H9 (cell line): ENCODE data around the gene MAP2K3. TPM values are rescaled to one million over a fixed set of nuclear protein-coding genes. Genes with fewer than 3 reads are reported as not detected.

Experiments used
- DNase-seq: peaks from one replicate; pipeline ENCODE4 v3.0.0-alpha.2; 2017
- H2AFZ ChIP-seq: one replicate; pipeline ENCODE4 v1.6.1; 2013; ENCODE audit warnings: mild to moderate bottlenecking, low read length, control low read depth, moderate library complexity
- H2AK5ac ChIP-seq: 2 replicates; pipeline ENCODE4 v1.6.1; 2013; ENCODE audit warnings: low read length, control low read depth, mixed read lengths; ENCODE audit not compliant: insufficient read length
- H2BK120ac ChIP-seq: one replicate; pipeline ENCODE4 v1.6.1; 2013; ENCODE audit warnings: low read depth, mild to moderate bottlenecking, low read length, control low read depth, inconsistent platforms; ENCODE audit not compliant: poor library complexity, severe bottlenecking
- H2BK12ac ChIP-seq: 2 replicates; pipeline ENCODE4 v1.6.1; 2013; ENCODE audit warnings: low read length, control low read depth, mixed read lengths, low read depth; ENCODE audit not compliant: insufficient read length
- H2BK15ac ChIP-seq: 2 replicates; pipeline ENCODE4 v1.6.1; 2013; ENCODE audit warnings: low read depth, low read length, control low read depth
- H2BK20ac ChIP-seq: one replicate; pipeline ENCODE4 v1.6.1; 2013; ENCODE audit warnings: low read depth, mild to moderate bottlenecking, low read length, control low read depth, inconsistent platforms; ENCODE audit not compliant: poor library complexity, severe bottlenecking
- H2BK5ac ChIP-seq: 2 replicates; pipeline ENCODE4 v1.6.1; 2013; ENCODE audit warnings: low read length, control low read depth, mixed read lengths; ENCODE audit not compliant: insufficient read length
- H3K14ac ChIP-seq: 2 replicates; pipeline ENCODE4 v1.6.1; 2013; ENCODE audit warnings: low read length, control low read depth; ENCODE audit not compliant: insufficient read depth
- H3K18ac ChIP-seq: 2 replicates; pipeline ENCODE4 v1.6.1; 2013; ENCODE audit warnings: low read depth, mild to moderate bottlenecking, mixed read lengths, low read length, control low read depth; ENCODE audit not compliant: insufficient read length
- H3K23ac ChIP-seq: 2 replicates; pipeline ENCODE4 v1.6.1; 2013; ENCODE audit warnings: low read length, control low read depth, mixed read lengths, low read depth; ENCODE audit not compliant: insufficient read length
- H3K23me2 ChIP-seq: 2 replicates; pipeline ENCODE4 v1.6.1; 2013; ENCODE audit warnings: low read depth, mild to moderate bottlenecking, mixed read lengths, low read length, control low read depth; ENCODE audit not compliant: insufficient read length, poor library complexity, severe bottlenecking
- H3K27ac ChIP-seq: 2 replicates; pipeline ENCODE4 v1.5.1; 2013; ENCODE audit warnings: low read length, control low read depth, mixed read lengths, low read depth; ENCODE audit not compliant: insufficient read length
- H3K27me3 ChIP-seq: 2 replicates; pipeline ENCODE4 v1.6.1; 2013; ENCODE audit warnings: low read length, control low read depth, inconsistent platforms; ENCODE audit not compliant: insufficient read depth
- H3K4ac ChIP-seq: 2 replicates; pipeline ENCODE4 v1.6.1; 2013; ENCODE audit warnings: low read depth, mild to moderate bottlenecking, control low read depth, inconsistent platforms, low read length, moderate library complexity
- H3K4me1 ChIP-seq: 2 replicates; pipeline ENCODE4 v1.6.1; 2013; ENCODE audit warnings: low read length, control low read depth, inconsistent platforms; ENCODE audit not compliant: insufficient read depth
- H3K4me2 ChIP-seq: 2 replicates; pipeline ENCODE4 v1.6.1; 2013; ENCODE audit warnings: low read length, control low read depth, mixed read lengths; ENCODE audit not compliant: insufficient read length, insufficient read depth
- H3K56ac ChIP-seq: 2 replicates; pipeline ENCODE4 v1.6.1; 2013; ENCODE audit warnings: low read depth, mild to moderate bottlenecking, mixed read lengths, low read length, control low read depth; ENCODE audit not compliant: insufficient read length
- H3K79me1 ChIP-seq: 2 replicates; pipeline ENCODE4 v1.6.1; 2013; ENCODE audit warnings: low read depth, mild to moderate bottlenecking, moderate library complexity, low read length, control low read depth, inconsistent platforms; ENCODE audit not compliant: insufficient read depth, poor library complexity, severe bottlenecking
- H3K79me2 ChIP-seq: 2 replicates; pipeline ENCODE4 v1.6.1; 2013; ENCODE audit warnings: low read length, control low read depth, inconsistent platforms; ENCODE audit not compliant: insufficient read depth
- H3K9ac ChIP-seq: 2 replicates; pipeline ENCODE4 v1.6.1; 2013; ENCODE audit warnings: low read length, control low read depth, mixed read lengths; ENCODE audit not compliant: insufficient read length; ENCODE audit errors: extremely low read depth
- H3K9me3 ChIP-seq: one replicate; pipeline ENCODE4 v1.6.1; 2013; ENCODE audit warnings: low read depth, low read length, inconsistent platforms; ENCODE audit not compliant: control insufficient read depth
- H3T11ph ChIP-seq: one replicate; pipeline ENCODE4 v1.6.1; 2013; ENCODE audit warnings: mild to moderate bottlenecking, low read length, control low read depth, inconsistent platforms
- H4K20me1 ChIP-seq: one replicate; pipeline ENCODE4 v1.6.1; 2013; ENCODE audit not compliant: control insufficient read depth, insufficient read length, insufficient read depth
- H4K5ac ChIP-seq: 2 replicates; pipeline ENCODE4 v1.6.1; 2013; ENCODE audit warnings: low read depth, mild to moderate bottlenecking, mixed read lengths, low read length, control low read depth; ENCODE audit not compliant: insufficient read length
- H4K8ac ChIP-seq: replicated peaks from 2 replicates; pipeline ENCODE4 v1.6.1; 2013; ENCODE audit warnings: low read length, control low read depth, mixed read lengths, low read depth; ENCODE audit not compliant: insufficient read length
- H4K91ac ChIP-seq: 2 replicates; pipeline ENCODE4 v1.6.1; 2013; ENCODE audit warnings: low read depth, mild to moderate bottlenecking, moderate library complexity, mixed read lengths, low read length, control low read depth; ENCODE audit not compliant: insufficient read length
- H3K27ac Mint-ChIP-seq, 3 experiments: 2 replicates in 2 of 3; 3 replicates in 1 of 3; pipeline ENCODE4 v1.8.0; 2020 to 2021; ENCODE audit warnings: mixed read lengths in 3 of 3, mild to moderate bottlenecking in 1 of 3, moderate library complexity in 1 of 3
- H3K27me3 Mint-ChIP-seq: 2 replicates; pipeline ENCODE4 v1.8.0; 2021; ENCODE audit warnings: low read depth, mild to moderate bottlenecking, moderate library complexity, mixed read lengths
- H3K36me3 Mint-ChIP-seq, 3 experiments: 2 replicates in 2 of 3; 3 replicates in 1 of 3; pipeline ENCODE4 v1.8.0; 2020 to 2021; ENCODE audit warnings: low read depth in 3 of 3, mixed read lengths in 3 of 3; ENCODE audit not compliant: insufficient read depth in 1 of 3
- H3K4me1 Mint-ChIP-seq, 2 experiments: 2 replicates each; pipeline ENCODE4 v1.8.0; 2020; ENCODE audit warnings: mixed read lengths in 2 of 2
- H3K4me3 Mint-ChIP-seq, 2 experiments: 2 replicates in 1 of 2; 3 replicates in 1 of 2; pipeline ENCODE4 v1.8.0; 2020 to 2021; ENCODE audit warnings: mild to moderate bottlenecking in 2 of 2, mixed read lengths in 2 of 2, moderate library complexity in 1 of 2
- H3K9me3 Mint-ChIP-seq, 2 experiments: 2 replicates in 1 of 2; 3 replicates in 1 of 2; pipeline ENCODE4 v1.8.0; 2020; ENCODE audit warnings: mild to moderate bottlenecking in 2 of 2, mixed read lengths in 2 of 2, moderate library complexity in 1 of 2
- WGBS: extraction: QIAGEN DNeasy Blood & Tissue Kit; methylation state at CpG from one replicate; pipeline ENCODE4 v1.1.7; 2013; ENCODE audit warnings: missing lambda C conversion rate, low lambda C conversion rate, mixed read lengths; ENCODE audit not compliant: insufficient read length; ENCODE audit errors: extremely low coverage; 5-methylcytosine and 5-hydroxymethylcytosine counted together
- total RNA-seq: library from RNA; stranded (reverse); gene quantifications from 2 replicates; pipeline ENCODE4 v1.2.1, GENCODE V29; 2021
- TF ChIP-seq, protein P1 (sequence below): fragments of 200-600 bp; sonication (generic); conservative IDR thresholded peaks from 3 replicates; pipeline ENCODE4 v1.8.0; 2021; ENCODE audit warnings: antibody characterized with exemption, mild to moderate bottlenecking

Gene MAP2K3
- total RNA-seq, 1 experiment from 2014 or later: 26.1 TPM

DNA sequence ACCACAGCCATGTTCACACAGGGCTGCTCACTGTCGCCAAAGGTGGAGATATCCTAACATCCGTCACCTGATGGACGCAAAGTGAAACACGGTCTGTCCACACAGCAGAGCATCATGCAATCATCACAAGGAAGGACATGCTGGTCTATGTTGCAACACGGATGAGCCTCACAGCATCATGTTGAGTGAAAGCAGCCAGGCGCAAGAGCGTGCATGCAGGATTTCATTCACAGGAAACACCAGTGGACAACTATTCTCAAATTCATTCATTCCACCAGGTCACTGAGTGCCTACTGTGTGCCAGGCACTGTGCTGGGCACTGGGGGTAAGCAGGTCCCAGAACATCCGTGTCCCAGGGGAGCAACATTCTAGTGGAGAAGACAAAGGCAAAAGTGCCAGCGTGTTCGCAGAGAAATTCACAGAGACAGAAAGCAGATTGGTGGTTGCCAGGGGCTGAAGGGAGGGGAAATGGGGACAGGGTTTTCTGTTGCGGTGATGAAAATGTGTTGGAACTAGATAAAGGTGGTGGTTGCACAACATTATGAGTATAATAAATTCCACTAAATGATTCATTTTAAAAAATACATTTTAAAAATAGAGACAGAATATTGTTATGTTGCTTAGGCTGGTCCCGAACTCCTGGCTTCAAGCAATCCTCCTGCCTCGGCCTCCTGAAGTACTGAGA, 69.0 kb downstream of the MAP2K3 start:
- H3K18ac ChIP-seq: no peak overlapping the region
- H3K56ac ChIP-seq: no peak overlapping the region
- H2BK20ac ChIP-seq: no peak overlapping the region
- no peak overlapping the region for H3K4ac ChIP-seq
- no peaks in the 10 kb centered on the region for H3K4me1 ChIP-seq
- H4K20me1 ChIP-seq: no peaks in the 10 kb centered on the region
- no peak overlapping the region for H2BK15ac ChIP-seq
- H3K27ac ChIP-seq: no peak overlapping the region
- H4K91ac ChIP-seq: no peak overlapping the region
- H3K9me3 ChIP-seq: no peaks in the 10 kb centered on the region
- TF ChIP-seq, protein P1, sequence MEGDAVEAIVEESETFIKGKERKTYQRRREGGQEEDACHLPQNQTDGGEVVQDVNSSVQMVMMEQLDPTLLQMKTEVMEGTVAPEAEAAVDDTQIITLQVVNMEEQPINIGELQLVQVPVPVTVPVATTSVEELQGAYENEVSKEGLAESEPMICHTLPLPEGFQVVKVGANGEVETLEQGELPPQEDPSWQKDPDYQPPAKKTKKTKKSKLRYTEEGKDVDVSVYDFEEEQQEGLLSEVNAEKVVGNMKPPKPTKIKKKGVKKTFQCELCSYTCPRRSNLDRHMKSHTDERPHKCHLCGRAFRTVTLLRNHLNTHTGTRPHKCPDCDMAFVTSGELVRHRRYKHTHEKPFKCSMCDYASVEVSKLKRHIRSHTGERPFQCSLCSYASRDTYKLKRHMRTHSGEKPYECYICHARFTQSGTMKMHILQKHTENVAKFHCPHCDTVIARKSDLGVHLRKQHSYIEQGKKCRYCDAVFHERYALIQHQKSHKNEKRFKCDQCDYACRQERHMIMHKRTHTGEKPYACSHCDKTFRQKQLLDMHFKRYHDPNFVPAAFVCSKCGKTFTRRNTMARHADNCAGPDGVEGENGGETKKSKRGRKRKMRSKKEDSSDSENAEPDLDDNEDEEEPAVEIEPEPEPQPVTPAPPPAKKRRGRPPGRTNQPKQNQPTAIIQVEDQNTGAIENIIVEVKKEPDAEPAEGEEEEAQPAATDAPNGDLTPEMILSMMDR: no peak
- no peak for DNase-seq
- no peaks in the 10 kb centered on the region for H3K27me3 ChIP-seq
- Mint-ChIP-seq H3K36me3 (no peaks in the 10 kb centered on the region), H3K27ac (no peak overlapping the region), H3K4me3 (no peak overlapping the region), H3K9me3 (peaks cover 2 to 3% of the 10 kb centered on the region in 2 experiments; a peak in 2 of 5 replicates), H3K4me1 (peaks cover 5% of the 10 kb centered on the region in 2 experiments), H3K27me3 (peaks cover 1% of the 10 kb centered on the region)
- no peak overlapping the region for H2AK5ac ChIP-seq
- no peak overlapping the region for H3K23ac ChIP-seq
- no peaks in the 10 kb centered on the region for H3K23me2 ChIP-seq
- no peak overlapping the region for H3K9ac ChIP-seq
- H3T11ph ChIP-seq: no peak overlapping the region
- H4K5ac ChIP-seq: no peak overlapping the region
- no peak overlapping the region for H2BK12ac ChIP-seq
- H3K4me2 ChIP-seq: no peak overlapping the region
- no peak overlapping the region for H2AFZ ChIP-seq
- H3K79me1 ChIP-seq: no peaks in the 10 kb centered on the region
- no peak overlapping the region for H2BK5ac ChIP-seq
- H3K79me2 ChIP-seq: no peaks in the 10 kb centered on the region
- H4K8ac ChIP-seq: no peak overlapping the region
- no CpG with 5 or more reads among the region's 13 CpGs for WGBS
- H2BK120ac ChIP-seq: no peak overlapping the region
- no peak overlapping the region for H3K14ac ChIP-seq
